HEK293 (cell line): Measurements from ENCODE around the gene DSN1.
"Not testable (repeated sequence)": the region's sequence is repeated elsewhere in the genome, so short reads cannot be mapped to it uniquely, and the experiment has no call there.

Source experiments
- GLIS1 ChIP-seq: fragments of 450-650 bp; formaldehyde crosslinking; IDR thresholded peaks from 2 replicates; pipeline ENCODE4 v1.5.1; 2016; ENCODE audit warnings: missing biosample characterization, missing genetic modification characterization
- ZNF132 ChIP-seq: fragments of 450-650 bp; formaldehyde crosslinking; IDR thresholded peaks from 2 replicates; pipeline ENCODE4 v1.5.1; 2017; ENCODE audit warnings: missing biosample characterization, missing genetic modification characterization, borderline replicate concordance
- ZNF19 ChIP-seq: fragments of 450-650 bp; formaldehyde crosslinking; IDR thresholded peaks from 2 replicates; pipeline ENCODE4; 2016; ENCODE audit warnings: missing biosample characterization, missing genetic modification characterization, low read depth
- ZNF292 ChIP-seq: fragments of 450-650 bp; formaldehyde crosslinking; IDR thresholded peaks from 2 replicates; pipeline ENCODE4 v1.5.1; 2016; ENCODE audit warnings: low read depth, missing biosample characterization, missing genetic modification characterization, borderline replicate concordance
- ZNF585B ChIP-seq: fragments of 450-650 bp; formaldehyde crosslinking; IDR thresholded peaks from 2 replicates; pipeline ENCODE4 v1.5.1; 2016; ENCODE audit warnings: missing biosample characterization, missing genetic modification characterization
- TF ChIP-seq, protein P1 (sequence below): fragments of 450-650 bp; formaldehyde crosslinking; IDR thresholded peaks from 2 replicates; pipeline ENCODE4 v1.5.1; 2016; ENCODE audit warnings: missing biosample characterization, missing genetic modification characterization
- TF ChIP-seq, protein P2 (sequence below): fragments of 450-650 bp; formaldehyde crosslinking; IDR thresholded peaks from 2 replicates; pipeline ENCODE4 v1.5.1; 2016; ENCODE audit warnings: missing biosample characterization, missing genetic modification characterization
- TF ChIP-seq, protein P3 (sequence below): fragments of 450-650 bp; formaldehyde crosslinking; IDR thresholded peaks from 2 replicates; pipeline ENCODE4 v1.5.1; 2016; ENCODE audit warnings: missing biosample characterization, missing genetic modification characterization
- TF ChIP-seq, protein P4 (sequence below): fragments of 450-650 bp; formaldehyde crosslinking; IDR thresholded peaks from 2 replicates; pipeline ENCODE4 v1.5.1; 2016; ENCODE audit warnings: missing biosample characterization, missing genetic modification characterization
- TF ChIP-seq, protein P5 (sequence below): IDR thresholded peaks from 2 replicates; pipeline ENCODE4 v1.6.1; 2011; ENCODE audit warnings: mild to moderate bottlenecking, low read depth, low read length, borderline replicate concordance

DNA sequence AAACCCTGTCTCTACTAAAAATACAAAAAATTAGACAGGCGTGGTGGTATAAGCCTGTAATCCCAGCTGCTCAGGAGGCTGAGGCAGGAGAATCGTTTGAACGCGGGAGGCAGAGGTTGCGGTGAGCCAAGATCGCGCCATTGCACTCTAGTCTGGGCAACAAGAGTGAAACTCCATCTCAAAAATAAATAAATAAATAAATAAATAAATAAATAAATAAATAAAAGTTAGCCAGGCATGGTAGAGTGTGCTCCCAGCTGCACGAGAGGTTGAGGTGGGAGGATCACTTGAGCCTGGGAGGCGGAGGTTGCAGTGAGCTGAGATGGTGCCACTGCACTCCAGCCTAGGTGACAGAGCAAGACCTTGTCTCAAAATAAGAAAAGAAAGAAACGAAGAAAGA is 25.8 kb upstream of the DSN1 start:
- TF ChIP-seq, protein P1, sequence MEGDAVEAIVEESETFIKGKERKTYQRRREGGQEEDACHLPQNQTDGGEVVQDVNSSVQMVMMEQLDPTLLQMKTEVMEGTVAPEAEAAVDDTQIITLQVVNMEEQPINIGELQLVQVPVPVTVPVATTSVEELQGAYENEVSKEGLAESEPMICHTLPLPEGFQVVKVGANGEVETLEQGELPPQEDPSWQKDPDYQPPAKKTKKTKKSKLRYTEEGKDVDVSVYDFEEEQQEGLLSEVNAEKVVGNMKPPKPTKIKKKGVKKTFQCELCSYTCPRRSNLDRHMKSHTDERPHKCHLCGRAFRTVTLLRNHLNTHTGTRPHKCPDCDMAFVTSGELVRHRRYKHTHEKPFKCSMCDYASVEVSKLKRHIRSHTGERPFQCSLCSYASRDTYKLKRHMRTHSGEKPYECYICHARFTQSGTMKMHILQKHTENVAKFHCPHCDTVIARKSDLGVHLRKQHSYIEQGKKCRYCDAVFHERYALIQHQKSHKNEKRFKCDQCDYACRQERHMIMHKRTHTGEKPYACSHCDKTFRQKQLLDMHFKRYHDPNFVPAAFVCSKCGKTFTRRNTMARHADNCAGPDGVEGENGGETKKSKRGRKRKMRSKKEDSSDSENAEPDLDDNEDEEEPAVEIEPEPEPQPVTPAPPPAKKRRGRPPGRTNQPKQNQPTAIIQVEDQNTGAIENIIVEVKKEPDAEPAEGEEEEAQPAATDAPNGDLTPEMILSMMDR (tag by site-specific recombination): not testable (repeated sequence)
- TF ChIP-seq, protein P2, sequence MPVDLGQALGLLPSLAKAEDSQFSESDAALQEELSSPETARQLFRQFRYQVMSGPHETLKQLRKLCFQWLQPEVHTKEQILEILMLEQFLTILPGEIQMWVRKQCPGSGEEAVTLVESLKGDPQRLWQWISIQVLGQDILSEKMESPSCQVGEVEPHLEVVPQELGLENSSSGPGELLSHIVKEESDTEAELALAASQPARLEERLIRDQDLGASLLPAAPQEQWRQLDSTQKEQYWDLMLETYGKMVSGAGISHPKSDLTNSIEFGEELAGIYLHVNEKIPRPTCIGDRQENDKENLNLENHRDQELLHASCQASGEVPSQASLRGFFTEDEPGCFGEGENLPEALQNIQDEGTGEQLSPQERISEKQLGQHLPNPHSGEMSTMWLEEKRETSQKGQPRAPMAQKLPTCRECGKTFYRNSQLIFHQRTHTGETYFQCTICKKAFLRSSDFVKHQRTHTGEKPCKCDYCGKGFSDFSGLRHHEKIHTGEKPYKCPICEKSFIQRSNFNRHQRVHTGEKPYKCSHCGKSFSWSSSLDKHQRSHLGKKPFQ (tag by site-specific recombination): not testable (repeated sequence)
- TF ChIP-seq, protein P3, sequence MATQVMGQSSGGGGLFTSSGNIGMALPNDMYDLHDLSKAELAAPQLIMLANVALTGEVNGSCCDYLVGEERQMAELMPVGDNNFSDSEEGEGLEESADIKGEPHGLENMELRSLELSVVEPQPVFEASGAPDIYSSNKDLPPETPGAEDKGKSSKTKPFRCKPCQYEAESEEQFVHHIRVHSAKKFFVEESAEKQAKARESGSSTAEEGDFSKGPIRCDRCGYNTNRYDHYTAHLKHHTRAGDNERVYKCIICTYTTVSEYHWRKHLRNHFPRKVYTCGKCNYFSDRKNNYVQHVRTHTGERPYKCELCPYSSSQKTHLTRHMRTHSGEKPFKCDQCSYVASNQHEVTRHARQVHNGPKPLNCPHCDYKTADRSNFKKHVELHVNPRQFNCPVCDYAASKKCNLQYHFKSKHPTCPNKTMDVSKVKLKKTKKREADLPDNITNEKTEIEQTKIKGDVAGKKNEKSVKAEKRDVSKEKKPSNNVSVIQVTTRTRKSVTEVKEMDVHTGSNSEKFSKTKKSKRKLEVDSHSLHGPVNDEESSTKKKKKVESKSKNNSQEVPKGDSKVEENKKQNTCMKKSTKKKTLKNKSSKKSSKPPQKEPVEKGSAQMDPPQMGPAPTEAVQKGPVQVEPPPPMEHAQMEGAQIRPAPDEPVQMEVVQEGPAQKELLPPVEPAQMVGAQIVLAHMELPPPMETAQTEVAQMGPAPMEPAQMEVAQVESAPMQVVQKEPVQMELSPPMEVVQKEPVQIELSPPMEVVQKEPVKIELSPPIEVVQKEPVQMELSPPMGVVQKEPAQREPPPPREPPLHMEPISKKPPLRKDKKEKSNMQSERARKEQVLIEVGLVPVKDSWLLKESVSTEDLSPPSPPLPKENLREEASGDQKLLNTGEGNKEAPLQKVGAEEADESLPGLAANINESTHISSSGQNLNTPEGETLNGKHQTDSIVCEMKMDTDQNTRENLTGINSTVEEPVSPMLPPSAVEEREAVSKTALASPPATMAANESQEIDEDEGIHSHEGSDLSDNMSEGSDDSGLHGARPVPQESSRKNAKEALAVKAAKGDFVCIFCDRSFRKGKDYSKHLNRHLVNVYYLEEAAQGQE (tag by site-specific recombination): peak; percentile 57; the same call in 1 of the 2 replicates
- TF ChIP-seq ZNF585B, ZNF132 (tag by site-specific recombination): not testable (repeated sequence)
- TF ChIP-seq ZNF19: peak; percentile 87; the same call in 1 of the 2 replicates
- TF ChIP-seq, protein P4, sequence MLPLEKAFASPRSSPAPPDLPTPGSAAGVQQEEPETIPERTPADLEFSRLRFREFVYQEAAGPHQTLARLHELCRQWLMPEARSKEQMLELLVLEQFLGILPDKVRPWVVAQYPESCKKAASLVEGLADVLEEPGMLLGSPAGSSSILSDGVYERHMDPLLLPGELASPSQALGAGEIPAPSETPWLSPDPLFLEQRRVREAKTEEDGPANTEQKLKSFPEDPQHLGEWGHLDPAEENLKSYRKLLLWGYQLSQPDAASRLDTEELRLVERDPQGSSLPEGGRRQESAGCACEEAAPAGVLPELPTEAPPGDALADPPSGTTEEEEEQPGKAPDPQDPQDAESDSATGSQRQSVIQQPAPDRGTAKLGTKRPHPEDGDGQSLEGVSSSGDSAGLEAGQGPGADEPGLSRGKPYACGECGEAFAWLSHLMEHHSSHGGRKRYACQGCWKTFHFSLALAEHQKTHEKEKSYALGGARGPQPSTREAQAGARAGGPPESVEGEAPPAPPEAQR (tag by site-specific recombination): not testable (repeated sequence)
- 0 out of 2 replicates have a peak, but pooled peaks have one; percentile 51 for TF ChIP-seq ZNF292 (tag by site-specific recombination)
- TF ChIP-seq GLIS1 (tag by site-specific recombination): 0 out of 2 replicates have a peak, but pooled peaks have one; percentile 11
- TF ChIP-seq, protein P5, sequence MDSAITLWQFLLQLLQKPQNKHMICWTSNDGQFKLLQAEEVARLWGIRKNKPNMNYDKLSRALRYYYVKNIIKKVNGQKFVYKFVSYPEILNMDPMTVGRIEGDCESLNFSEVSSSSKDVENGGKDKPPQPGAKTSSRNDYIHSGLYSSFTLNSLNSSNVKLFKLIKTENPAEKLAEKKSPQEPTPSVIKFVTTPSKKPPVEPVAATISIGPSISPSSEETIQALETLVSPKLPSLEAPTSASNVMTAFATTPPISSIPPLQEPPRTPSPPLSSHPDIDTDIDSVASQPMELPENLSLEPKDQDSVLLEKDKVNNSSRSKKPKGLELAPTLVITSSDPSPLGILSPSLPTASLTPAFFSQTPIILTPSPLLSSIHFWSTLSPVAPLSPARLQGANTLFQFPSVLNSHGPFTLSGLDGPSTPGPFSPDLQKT: not testable (repeated sequence)
